Adrenal gland (tissue), 12 donors: Measurements from ENCODE around the gene XRCC5. TPM values are rescaled to one million over a fixed set of nuclear protein-coding genes. Genes with fewer than 3 reads are reported as not detected.

Experiments
- DNase-seq, 7 donors: peaks; one replicate each; pipeline ENCODE4 v3.0.0-alpha.2; 2019 to 2020
- H3K27ac ChIP-seq, 5 donors: fragments of 200-600 bp; sonication (generic) in 4 of 5; 1 replicate in 3 of 5; 2 replicates in 2 of 5; pipeline versions ENCODE4 v1.5.1 to v1.8.0; 2016 to 2020; ENCODE audit warnings: mild to moderate bottlenecking in 1 of 5
- H3K27me3 ChIP-seq: fragments of 200-600 bp; 2 replicates; pipeline ENCODE4 v1.8.0; 2021
- H3K36me3 ChIP-seq, 2 donors: fragments of 200-600 bp; replicated peaks in 1 of 2; 1 replicate in 1 of 2; 2 replicates in 1 of 2; pipeline versions ENCODE4 v1.5.1 to v1.8.0; 2018 to 2022
- H3K4me1 ChIP-seq, 2 donors: fragments of 200-600 bp; replicated peaks in 1 of 2; 1 replicate in 1 of 2; 2 replicates in 1 of 2; pipeline versions ENCODE4 v1.5.1 to v1.8.0; 2018 to 2021
- H3K4me3 ChIP-seq, 4 donors: fragments of 200-600 bp; sonication (generic) in 3 of 4; one replicate each; pipeline ENCODE4 v1.5.1; 2016 to 2018
- H3K9me3 ChIP-seq, 3 donors: fragments of 200-600 bp; sonication (generic) in 1 of 3; replicated peaks in 1 of 3; 1 replicate in 2 of 3; 2 replicates in 1 of 3; pipeline versions ENCODE4 v1.5.1 to v1.8.0; 2016 to 2021
- CTCF ChIP-seq, 6 experiments: fragments of 450-650 bp in 4 of 6; fragments of 200-600 bp in 2 of 6; sonication (generic) in 1 of 6; IDR thresholded peaks; 1 replicate in 5 of 6; 2 replicates in 1 of 6; pipeline versions ENCODE4 v1.5.1 to v1.8.0; 2016 to 2021; ENCODE audit warnings: antibody characterized with exemption in 6 of 6, mild to moderate bottlenecking in 2 of 6, moderate library complexity in 1 of 6
- POLR2A ChIP-seq, 2 donors: fragments of 450-650 bp; IDR thresholded peaks; one replicate each; pipeline ENCODE4 v1.6.1; 2017; ENCODE audit warnings: antibody characterized with exemption in 2 of 2, mild to moderate bottlenecking in 2 of 2, moderate library complexity in 1 of 2
- WGBS, 4 donors: extraction: QIAGEN DNeasy Blood & Tissue Kit in 2 of 4; methylation state at CpG; one replicate each; pipeline versions ENCODE4 v1.1.5 to v1.1.7; 2013 to 2017; 5-methylcytosine and 5-hydroxymethylcytosine counted together
- intact Hi-C, 2 donors: fragments of 100-400 bp; cut with DNase I; formaldehyde crosslinking; loops; one replicate each; pipeline versions ENCODE4 v1.14.1 to v1.15.0; 2022 to 2023
- polyA plus RNA-seq, 3 donors: library from polyadenylated mRNA; stranded (reverse); fragments of 200-250 nt in 2 of 3; fragments of 350-450 nt in 1 of 3; fragmentation: Illumina TruSeq in 1 of 3; extraction: RNeasy Lipid Tissue Mini Kit (QIAGEN cat#74804) in 1 of 3; gene quantifications; one replicate each; pipeline ENCODE4 v1.2.3, GENCODE V29; 2013 to 2014
- total RNA-seq, 9 donors: library from RNA; depleted of rRNA in 4 of 9; stranded (reverse); fragments of >200 nt in 4 of 9; fragments of 120-200 nt in 1 of 9; fragmentation: NEBNext Ultra II Directional in 1 of 9; extraction: Animal tissue kit (Norgen Biotek cat#: 25700) in 1 of 9; gene quantifications; one replicate each; pipeline versions ENCODE4 v1.1.0 to v1.2.4, GENCODE V29; 2013 to 2023
- donor health status: healthy with polysubstance abuse.
- donor health status: Bipolar disorder and iron deficiency.
- donor health status: DM: yes; HTN: yes; CAD: no.
- donor health status: DM: no; HTN: no; CAD: no.
- donor health status: DM: no; HTN: no; CAD: no.
- donor health status: DM: yes; HTN: yes; CAD: no.

Gene XRCC5
- total and polyA plus RNA-seq, 12 donors, result 58.4 to 224 (median 158) TPM

- no peak for DNase-seq
- 81 to 96% (median 90%) methylated on average over 4 of the region's 4 CpGs for WGBS, 4 donors
- Histone ChIP-seq H3K27me3 (no peaks in the 10 kb centered on the region), H3K9me3 (no peaks in the 10 kb centered on the region), H3K4me3 (no peak overlapping the region), H3K36me3 (peaks cover 2 to 67% of the 10 kb centered on the region in 2 donors), H3K27ac (peak overlapping the region in 1 of 5 donors; percentile 35), H3K4me1 (peaks cover 0 to 13% of the 10 kb centered on the region in 2 donors)
- TF ChIP-seq CTCF (IDR thresholded peaks at IDR 0.05), result no peak
- intact Hi-C loops, result no loop called here
Observed at GRCh38 chr2:216165711-216166110, 56.6 kb downstream of the XRCC5 start.

- DNase-seq, result no peak
- 76 to 88% (median 85%) methylated on average over 3 of the region's 3 CpGs for WGBS, 4 donors
- Histone ChIP-seq H3K4me3 (no peak overlapping the region), H3K9me3 (no peaks in the 10 kb centered on the region), H3K27me3 (no peaks in the 10 kb centered on the region), H3K36me3 (peaks cover 0 to 33% of the 10 kb centered on the region in 2 donors), H3K4me1 (peaks cover 0 to 13% of the 10 kb centered on the region in 2 donors), H3K27ac (no peak overlapping the region)
- TF ChIP-seq POLR2A (IDR thresholded peaks at IDR 0.05) (peak in 1 of 2 donors; percentile 5), CTCF (IDR thresholded peaks at IDR 0.05) (no peak)
- intact Hi-C loops, result no loop called here
Observed at GRCh38 chr2:216169087-216169486, 59.9 kb downstream of the XRCC5 start.

- Histone ChIP-seq H3K4me3 (no peak overlapping the region), H3K4me1 (peaks cover 0 to 13% of the 10 kb centered on the region in 2 donors), H3K27me3 (no peaks in the 10 kb centered on the region), H3K36me3 (peaks cover 0 to 22% of the 10 kb centered on the region in 2 donors), H3K27ac (peak overlapping the region in 3 of 5 donors; percentile 36 to 59 (median 38)), H3K9me3 (no peaks in the 10 kb centered on the region)
- peak in 1 of 7 donors; percentile 21 for DNase-seq
- TF ChIP-seq CTCF (IDR thresholded peaks at IDR 0.05), result no peak
- TF ChIP-seq POLR2A (IDR thresholded peaks at IDR 0.05), result no peak
- intact Hi-C loops, result no loop called here
- 72 to 81% (median 79%) methylated on average over 4 of the region's 4 CpGs for WGBS, 4 donors
Observed at GRCh38 chr2:216170076-216170763, 61.1 kb downstream of the XRCC5 start.

GRCh38 chr2:216171011-216171410, 61.9 kb downstream of the XRCC5 start:
- Histone ChIP-seq H3K27ac (peak overlapping the region in 3 of 5 donors; percentile 36 to 59 (median 38)), H3K4me1 (peaks cover 0 to 13% of the 10 kb centered on the region in 2 donors), H3K27me3 (no peaks in the 10 kb centered on the region), H3K36me3 (peaks cover 0 to 23% of the 10 kb centered on the region in 2 donors), H3K9me3 (no peaks in the 10 kb centered on the region), H3K4me3 (no peak overlapping the region)
- no peak for DNase-seq
- no peak for TF ChIP-seq POLR2A (IDR thresholded peaks at IDR 0.05)
- TF ChIP-seq CTCF (IDR thresholded peaks at IDR 0.05), result no peak
- intact Hi-C loops, result no loop called here
- WGBS, 4 donors, result 82 to 93% (median 86%) methylated on average over 3 of the region's 3 CpGs
